Hematopoietic multipotent progenitor cell treated with erythropoietin and hydrocortisone succinate and interleukin-3 and kit ligand, for 17 days (in vitro differentiated cells): ENCODE results near the gene CCDC169.

Source experiments
- DNase-seq: peaks from one replicate; pipeline ENCODE4 v3.0.0-alpha.2; 2015; ENCODE audit warnings: low spot score

CCDC169 gene

DNA sequence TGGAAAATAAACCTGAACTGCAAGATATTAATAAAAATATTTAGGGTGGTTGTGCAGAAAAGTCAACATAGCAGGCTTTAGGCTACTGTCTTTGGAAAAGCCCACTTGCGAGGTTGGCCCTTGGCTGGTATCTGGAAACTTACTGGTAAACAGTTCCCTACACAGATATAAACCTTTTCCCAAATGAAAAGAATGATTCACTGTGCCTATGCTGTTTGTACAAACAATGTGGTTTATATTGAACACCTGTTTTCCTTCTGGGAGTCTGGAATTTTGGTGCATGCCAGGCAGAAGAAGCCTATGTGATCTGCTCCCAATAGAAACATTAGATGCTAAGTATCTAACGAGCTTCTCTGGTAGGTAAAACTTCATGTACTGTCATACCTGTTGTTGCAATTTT is 53.5 kb downstream of the CCDC169 start:
- no peak for DNase-seq

DNA sequence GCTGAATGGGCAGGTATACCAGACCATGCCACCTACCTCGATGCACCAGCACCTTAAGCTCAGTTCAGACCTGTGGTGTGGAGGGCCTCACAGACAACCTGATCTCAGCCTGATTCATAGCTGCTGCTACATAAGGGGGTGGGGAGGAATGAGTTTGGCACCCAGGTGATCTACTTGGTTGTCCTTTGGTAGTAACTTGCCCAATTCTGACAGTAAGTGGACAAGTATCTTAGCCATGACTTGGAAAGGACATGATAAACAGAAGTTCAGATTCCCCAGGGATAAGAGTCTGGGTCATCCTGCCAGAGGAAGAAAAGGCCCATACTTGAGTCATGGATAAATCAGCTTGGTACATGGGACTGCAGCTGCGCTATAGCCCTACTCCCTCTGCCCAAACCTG is 54.9 kb downstream of the CCDC169 start:
- no peak for DNase-seq

DNA sequence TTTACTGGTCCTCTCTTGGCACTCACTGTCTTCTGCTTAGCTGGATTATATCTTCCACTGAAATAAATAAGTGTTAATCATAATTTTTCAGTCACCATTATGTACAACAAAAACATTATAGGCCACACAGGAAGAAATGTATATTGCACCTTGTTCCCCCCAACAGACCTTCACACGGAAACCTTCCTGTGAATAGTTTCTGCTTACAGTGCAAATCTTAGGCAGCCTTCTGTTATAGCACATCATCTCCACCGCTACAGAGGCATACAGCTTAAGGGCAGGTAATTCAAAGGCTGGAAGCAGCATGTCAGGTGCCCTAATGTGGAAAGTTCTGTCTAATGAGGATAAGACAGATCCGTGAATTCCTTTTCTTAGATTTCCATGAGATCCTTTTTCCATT is 66.4 kb downstream of the CCDC169 start:
- DNase-seq, result no peak

DNA sequence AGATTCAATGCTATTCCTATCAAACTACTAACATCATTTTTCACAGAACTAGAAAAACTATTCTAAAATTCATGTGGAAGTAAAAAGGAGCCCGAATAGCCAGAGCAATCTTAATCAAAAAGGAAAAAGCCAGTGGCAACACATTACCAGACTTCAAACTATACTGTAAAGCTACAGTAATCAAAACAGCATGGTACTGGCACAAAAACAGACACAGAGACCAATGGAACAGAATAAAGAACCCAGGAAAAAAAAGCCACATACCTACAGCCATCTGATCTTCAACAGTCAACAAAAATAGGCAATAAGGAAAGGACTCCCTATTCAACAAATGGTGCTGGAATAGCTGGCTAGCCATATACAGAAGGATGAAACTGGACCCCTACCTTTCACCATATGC is 72.9 kb downstream of the CCDC169 start:
- no peak for DNase-seq

DNA sequence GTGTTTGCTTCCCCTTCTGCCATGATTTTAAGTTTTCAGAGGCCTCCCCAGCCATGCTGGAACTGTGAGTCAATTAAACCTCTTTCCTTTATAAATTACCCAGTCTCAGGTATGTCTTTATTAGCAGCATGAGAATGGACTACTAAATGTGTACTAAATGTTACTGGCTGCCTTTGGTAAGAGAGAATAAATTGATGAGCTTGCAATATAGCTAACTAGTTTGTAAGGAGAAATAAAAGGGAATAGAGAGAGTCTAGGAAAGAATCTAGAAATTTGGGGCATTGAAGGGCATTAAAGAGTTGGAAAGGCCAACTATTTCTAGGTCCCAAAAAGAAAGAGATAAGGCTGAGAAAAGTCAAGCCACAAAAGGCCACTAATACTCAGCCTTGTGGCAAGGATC is 77.7 kb downstream of the CCDC169 start:
- DNase-seq, result no peak

DNA sequence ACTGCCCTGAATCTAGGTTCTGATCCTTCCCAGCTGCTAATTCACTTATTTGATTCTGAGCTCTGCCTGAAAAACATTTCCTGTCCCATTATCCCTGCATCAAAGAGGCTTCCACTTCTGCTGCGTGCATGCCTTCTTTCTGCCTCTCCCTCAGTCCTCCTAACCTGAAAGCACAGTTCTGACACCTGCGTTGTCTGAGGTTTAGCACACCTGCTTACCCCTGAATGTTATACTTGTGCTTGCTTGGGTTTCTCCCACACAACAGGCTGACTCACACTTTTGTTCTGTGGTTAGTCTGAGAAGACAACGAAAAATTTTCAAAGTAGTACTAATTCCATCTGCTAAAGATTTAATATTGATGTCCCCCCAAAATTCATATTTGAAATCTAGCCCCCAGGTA is 80.2 kb downstream of the CCDC169 start:
- DNase-seq, result no peak

DNA sequence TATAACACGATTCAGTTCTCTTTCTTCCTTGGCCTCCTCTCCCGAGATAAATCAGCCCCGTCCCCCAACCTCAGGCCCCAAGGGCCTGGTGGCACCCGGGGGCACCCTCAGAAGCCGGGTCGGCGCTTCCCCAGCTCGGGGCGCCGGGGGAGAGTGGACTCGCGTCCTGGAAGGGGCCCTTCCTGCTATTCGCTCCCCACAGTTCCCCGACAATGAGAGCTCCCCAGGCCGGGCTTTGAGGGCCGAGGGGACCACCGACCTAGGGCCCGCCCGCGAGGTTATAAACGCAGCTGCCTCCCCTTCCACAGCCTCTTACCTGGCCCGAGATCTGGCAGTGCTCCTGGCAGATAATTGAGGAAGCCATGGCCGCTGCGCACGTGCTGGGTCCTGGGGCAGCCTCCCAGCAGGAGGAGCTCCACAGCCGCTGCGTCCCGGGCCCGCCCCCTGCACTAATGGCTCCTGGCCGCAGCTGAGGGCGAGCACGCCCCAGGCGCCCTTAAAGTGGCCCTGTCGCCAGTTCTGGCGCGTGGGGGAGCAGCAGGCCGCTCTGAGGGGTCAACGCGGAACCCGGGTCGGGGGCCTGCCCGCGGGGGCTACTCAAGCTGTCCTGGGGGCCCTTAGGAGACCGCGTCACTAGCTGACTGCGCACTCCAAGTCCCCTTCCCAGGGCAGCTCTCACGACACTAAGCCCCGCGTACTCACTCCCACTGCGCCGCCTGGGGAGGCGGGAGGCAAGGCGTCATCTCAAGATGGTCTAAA is 83.3 kb downstream of the CCDC169 start, which contains the start of gene SOHLH2:
TSS of gene SOHLH2 (minus strand) at position 394 of the 759 bp plus-strand sequence. CDS start at position 364, 30 bp downstream.
- no peak for DNase-seq

DNA sequence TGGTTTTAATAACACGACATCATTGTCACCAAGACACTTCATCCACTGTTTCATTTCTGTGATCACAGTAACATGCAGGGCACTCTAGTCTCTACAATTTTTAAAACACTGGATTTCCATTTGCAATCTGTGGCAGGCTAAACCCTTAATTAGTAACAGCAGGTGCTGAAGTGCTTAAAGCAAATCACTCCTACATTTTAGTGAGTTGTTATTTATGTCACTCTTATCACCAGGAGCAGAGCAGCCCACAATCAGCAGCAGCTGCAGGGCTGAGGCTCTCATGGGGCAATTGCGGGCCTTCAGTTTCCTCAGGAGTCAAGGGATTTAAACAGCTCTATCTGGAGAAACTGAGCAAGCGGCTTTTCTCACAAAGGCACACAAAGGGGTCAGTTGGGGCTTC is 84.8 kb downstream of the CCDC169 start:
- no peak for DNase-seq

DNA sequence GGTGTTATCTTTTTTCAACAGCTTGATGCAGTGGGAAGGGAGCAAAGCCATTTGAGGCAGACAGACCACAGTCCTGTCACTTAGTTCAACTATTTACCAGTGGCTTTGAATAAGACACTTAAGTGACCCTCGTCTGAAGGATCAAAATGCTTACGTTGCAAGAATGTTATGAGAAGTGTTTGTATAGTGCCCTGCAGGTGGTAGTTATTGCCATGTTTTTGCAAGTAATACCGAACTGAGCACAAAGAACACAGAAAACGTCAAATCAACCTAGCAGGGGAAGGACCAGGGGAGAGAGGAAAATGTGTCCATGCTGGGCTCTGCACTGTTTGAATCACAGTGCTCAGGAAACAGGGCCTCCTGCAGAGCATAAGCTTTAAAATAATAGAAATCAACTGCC is 86.0 kb downstream of the CCDC169 start:
- DNase-seq, result no peak

DNA sequence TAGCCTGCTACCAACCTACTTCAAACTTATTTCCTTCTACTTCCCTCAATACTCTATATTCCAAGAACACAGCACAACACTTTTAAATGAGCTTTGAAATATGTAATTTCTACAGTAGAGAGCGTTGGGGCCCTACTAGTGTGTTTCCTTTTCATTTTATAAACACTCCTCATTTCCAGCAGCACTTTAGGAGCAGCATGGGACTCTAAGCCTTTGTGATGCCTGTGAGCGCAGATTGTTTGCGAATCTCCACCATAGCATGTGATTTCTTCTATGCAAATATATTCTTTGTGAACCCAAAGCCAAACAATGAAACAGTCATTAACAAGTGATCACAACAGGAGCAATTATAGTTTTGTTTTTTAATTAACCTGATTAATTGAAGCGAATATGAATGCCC is 86.9 kb downstream of the CCDC169 start:
- DNase-seq, result no peak

DNA sequence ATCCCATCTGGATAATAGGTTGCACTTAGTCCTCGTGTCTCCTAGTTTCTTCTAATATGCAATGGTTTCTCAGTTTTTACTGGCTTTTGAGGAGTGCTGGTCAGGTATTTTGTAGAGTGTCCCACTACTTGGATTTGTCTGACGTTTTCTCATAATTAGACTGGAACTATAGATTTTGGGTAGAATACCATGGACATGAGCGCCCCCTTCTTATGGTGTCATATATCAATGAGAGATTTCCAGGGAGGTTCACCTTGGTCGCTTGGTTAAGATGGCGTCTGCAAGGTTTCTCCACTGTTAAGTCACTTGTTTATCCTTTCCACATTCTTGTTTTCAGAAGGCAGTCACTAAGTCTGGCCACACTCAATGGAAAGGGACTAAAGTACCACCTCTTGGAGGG is 89.9 kb downstream of the CCDC169 start:
- no peak for DNase-seq

DNA sequence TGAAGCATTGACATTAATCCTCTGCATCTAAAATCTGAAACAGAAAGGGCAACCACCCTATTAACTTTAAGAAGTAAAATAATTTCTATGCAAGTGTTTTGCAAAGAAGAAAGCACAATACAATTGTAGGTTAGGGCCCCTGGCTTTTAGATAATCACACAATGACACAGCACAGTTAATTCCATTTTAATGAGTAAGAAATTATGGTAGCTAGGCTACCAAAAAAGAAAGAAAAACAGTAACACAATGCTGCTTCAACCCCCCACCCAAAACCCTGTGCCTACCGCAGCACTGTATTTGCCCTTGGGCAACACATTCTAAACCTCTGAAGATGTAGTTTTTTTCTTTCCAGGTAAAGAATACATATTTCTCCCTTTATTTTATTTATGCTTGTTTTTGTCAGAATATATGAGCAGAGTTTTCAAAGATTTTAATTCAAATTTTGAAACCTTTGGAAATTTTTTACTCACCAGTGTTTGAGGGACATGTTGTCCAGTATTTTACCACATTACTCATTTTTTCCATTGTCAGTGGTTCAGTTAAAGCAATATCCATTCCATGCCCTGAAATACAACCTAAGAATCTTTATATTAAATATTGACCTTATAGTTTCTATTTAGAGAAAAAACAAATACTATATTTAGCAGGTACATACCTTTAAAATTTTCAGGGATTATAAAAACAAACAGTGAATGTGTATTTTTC is 104.3 kb downstream of the CCDC169 start:
- no peak for DNase-seq

DNA sequence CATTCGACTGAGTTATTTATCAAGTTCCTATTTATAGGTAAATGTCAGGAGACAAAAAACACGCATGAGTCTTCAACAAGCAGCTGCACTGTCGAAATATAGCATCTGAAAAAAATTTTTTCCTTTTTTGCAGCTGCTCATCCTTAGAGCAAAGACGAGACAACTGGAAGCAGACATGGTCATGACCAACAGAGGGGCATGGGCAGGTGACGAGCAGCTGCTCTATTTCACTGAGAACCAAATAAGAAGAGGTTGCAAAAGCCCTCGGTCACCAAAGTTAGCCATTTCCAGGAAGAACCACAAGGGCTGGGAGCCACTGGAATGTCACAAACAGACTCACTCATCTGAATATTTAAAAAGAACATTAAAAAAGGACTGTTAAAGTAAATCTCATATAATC is 105.4 kb downstream of the CCDC169 start:
- DNase-seq, result no peak

DNA sequence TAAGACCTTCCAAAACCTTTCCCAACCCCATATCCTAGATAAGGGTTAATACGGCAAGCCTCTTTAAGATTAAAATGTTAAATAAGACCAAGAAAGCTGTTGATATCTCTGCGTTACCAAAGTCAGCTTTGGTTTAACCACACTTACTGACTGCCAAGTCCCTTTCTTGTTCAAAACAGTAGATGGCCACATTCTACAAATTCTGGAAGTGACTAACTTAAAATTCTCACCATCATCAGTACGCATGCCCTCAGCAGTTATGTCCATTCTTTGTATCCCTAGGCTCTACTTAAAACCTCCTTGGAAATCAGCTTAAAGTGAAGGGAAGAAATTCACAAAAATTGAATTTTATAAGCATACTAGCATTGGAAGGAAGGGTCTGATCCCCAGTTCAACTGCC is 106.8 kb downstream of the CCDC169 start:
- no peak for DNase-seq

DNA sequence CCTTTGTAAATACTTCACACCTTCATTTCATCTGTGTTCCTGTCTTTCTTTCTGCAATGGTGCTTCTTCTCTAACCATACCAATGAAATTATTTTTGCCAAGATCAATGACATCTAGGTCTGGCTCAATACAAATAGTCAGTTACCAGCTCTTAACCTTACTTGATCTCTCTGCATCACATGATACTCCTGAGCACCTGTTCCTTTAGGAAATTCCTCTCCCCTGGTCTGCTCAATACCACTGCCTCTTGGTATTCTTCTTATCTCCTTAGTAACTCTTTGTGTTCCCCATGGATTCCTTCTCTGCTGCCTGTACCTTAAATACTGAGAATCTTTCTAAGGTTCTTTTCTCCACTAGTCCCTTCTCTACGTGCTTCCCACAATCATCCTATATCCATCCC is 109.2 kb downstream of the CCDC169 start:
- DNase-seq, result no peak

DNA sequence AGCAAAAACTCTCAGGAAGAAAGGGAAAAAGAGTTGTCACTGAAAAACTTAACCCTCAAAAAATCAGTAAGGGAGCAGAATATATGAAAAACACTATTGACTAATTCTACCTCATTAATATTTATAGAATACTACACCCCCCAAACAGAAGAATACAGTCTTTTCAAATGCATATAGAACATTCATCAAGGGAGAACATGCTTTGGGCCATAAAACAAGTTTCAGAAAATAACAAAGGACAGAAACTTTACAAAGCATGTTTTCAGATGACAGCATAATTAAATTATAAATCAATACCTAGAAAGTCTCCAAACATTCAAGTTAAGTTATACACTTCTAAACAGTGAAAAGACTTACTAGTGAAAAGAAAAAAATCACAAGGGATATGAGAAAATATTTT is 113.7 kb downstream of the CCDC169 start:
- DNase-seq, result no peak
